ENCODE data around the gene PDE3B.
A peak's percentile ranks its signal among the peaks of the same experiment; 100 is the strongest.
"Not testable (repeated sequence)": the region's sequence is repeated elsewhere in the genome, so short reads cannot be mapped to it uniquely, and the experiment has no call there.

Gene PDE3B

GRCh38 chr11:14642453-14642852, 1.2 kb upstream of the PDE3B start:
- no peak for DNase-seq

GRCh38 chr11:14642873-14643696, 519 bp upstream of the PDE3B start:
- DNase-seq, result no peak

- DNase-seq, result no peak
Measured at GRCh38 chr11:14644226-14645014, 816 bp downstream of the PDE3B start.

GRCh38 chr11:14645015-14645912, 1.7 kb downstream of the PDE3B start:
- DNase-seq, result no peak

- peak; percentile 24 for DNase-seq
Measured at GRCh38 chr11:14645985-14646900, 2.6 kb downstream of the PDE3B start.

DNA sequence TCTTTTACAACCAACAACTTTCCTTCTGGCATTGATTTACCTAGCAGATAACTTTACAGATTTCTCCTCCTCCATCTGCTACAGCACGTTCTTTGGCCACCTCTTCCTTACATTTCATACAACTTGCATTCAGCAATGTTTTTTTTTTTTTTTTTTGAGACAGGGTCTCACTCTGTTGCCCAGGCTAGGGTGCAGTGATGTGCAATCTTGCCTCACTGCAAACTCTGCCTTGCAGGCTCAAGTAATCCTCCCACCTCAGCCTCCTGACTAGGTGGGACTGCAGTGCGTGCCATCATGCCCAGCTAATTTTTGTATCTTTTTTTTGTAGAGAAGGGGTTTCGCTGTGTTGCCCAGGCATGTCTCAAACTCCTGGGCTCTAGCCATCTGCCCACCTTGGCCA, 6.5 kb downstream of the PDE3B start:
- no peak for DNase-seq

GRCh38 chr11:14653090-14653489, 9.5 kb downstream of the PDE3B start:
- no peak for DNase-seq

GRCh38 chr11:14655435-14655834, 11.8 kb downstream of the PDE3B start:
- no peak for DNase-seq

DNA sequence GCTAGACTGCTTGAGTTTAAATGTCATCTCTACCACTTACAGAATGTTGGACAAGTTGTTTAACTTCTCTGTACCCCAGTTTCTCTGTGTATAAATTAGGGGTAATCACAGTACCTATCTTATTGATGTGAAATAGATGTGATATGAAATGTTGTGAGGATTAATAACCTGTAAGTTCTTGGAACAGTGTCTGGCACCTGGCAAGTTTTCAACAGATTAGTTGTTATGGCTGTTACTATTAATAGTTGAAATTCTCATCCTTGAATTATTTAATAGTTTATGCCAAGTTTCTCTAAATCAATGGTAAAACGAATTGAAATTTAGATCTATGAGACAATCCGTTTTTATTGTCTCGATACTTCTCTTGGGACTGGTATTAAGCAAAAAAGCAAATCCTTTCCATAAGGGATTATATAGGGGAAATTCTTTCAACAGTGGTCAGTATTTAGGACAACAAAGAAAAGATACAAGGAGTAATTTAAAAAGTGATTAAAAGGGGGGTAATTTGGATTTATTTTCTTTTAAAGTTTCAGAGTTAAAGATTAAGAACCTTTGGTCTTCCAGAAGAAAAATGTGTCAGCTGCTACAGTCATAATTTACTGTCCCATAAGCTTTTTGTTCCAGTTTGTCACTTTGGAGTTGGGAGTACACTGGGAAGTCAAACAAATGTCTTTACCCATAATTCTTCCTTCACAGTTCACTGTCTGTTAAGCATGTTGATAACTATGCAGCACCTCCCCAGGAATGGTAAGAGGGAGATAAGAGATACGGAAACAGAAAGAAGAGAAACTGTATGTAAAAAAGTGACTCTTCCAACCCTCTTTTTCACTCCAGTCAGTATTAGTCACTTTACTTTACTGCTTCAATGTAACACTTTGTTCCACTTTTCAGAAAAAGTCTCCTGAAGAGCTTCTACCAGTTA, 13.2 kb downstream of the PDE3B start:
- no peak for DNase-seq

GRCh38 chr11:14657841-14658240, 14.2 kb downstream of the PDE3B start:
- no peak for DNase-seq

DNA sequence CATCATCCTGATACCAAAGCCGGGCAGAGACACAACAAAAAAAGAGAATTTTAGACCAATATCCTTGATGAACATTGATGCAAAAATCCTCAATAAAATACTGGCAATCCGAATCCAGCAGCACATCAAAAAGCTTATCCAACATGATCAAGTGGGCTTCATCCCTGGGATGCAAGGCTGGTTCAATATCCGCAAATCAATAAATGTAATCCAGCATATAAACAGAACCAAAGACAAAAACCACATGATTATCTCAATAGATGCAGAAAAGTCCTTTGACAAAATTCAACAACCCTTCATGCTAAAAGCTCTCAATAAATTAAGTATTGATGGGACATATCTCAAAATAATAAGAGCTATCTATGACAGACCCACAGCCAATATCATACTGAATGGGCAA, 21.3 kb downstream of the PDE3B start:
- DNase-seq, result not testable (repeated sequence)

DNA sequence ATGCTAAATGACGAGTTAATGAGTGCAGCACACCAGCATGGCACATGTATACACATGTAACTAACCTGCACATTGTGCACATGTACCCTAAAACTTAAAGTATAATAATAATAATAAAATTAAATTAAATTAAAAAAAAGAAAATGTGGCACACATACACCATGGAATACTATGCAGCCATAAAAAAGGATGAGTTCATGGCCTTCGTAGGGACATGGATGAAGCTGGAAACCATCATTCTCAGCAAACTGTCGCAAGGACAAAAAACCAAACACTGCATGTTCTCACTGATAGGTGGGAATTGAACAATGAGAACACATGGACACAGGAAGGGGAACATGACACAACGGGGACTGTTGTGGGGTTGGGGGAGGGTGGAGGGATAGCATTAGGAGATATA, 23.7 kb downstream of the PDE3B start:
- not testable (repeated sequence) for DNase-seq

GRCh38 chr11:14668731-14669301, 25.2 kb downstream of the PDE3B start:
- DNase-seq, result no peak

DNA sequence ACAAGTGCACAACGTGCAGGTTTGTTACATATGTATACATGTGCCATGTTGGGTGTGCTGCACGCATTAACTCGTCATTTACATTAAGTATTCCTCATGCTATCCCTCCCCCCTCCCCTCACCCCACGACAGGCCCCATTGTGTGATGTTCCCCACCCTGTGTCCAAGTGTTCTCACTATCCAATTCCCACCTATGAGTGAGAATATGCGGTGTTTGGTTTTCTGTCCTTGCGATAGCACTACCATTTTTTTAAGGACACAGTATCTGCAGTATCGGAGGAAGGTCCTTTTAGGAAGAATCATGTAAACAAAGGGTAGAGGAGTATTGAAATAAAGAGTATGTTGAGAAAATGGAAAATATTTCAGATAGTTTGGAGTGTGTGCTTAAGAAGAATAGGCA, 25.9 kb downstream of the PDE3B start:
- no peak for DNase-seq

DNA sequence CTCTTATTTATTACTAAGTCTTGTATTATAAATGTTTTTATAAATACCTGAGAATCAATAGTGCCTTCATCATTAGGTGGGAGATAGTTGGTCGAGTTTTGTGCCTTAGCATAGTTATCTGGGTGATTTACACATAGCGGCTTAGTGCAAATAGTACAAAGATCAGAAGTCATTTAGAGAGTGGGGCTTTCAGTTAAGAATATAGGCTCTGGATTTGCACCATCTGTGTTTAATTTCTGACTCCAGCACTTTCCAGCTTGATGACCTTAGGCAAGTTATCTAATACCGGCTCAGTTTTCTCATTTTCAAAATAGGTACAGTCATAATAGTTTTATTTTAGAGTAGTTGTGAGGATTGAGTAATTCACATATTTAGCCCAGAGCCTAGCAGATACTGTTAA, 26.4 kb downstream of the PDE3B start:
- no peak for DNase-seq

DNA sequence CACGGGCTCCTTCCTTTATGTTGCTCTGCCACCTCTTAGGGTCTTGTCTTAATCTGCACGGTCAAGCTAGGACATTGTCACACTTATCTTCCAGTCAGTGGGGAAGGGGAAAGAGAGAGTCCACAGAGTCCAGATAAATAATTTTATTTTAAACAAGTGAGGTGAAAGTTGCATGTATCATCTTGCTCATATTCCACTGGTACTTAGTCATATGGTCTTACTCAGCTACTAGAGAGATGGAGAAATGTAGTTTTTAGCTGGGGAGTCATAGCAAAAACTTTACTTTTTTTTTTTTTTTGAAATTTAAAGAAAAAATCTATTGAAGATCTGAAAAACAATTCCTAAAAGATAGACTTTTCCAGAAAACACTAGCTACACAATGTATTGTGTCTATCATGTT, 29.0 kb downstream of the PDE3B start:
- no peak for DNase-seq

- no peak for DNase-seq
Measured at GRCh38 chr11:14673421-14673820, 29.8 kb downstream of the PDE3B start.

DNA sequence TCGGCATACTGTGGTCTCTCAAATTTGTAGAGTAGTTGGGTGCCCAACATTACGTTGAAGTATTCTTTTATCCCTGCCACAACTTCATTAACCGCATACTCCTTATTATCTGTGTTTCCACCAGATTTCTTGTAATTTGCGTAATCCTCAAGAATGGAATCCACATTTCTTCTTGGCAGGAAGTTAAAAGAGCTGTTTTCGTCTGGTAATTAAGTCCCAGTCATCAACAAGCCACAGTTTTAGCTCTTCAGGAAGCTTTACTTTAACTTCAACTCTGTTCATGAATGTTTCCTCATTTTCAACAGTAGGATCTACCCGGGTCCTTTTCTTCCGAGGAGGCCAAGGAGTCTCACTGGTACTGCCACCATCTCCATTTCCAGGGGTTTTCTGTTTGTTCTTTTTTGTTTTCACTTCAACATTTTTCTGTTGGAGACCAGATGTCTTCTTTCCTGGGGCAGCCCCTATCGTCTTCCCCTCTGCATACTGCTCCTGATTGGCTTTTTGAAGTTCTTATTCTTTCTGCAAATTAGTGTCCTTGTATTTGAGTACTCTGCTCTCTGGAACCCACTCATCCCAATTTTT, 30.3 kb downstream of the PDE3B start:
- no peak for DNase-seq

GRCh38 chr11:14676068-14676467, 32.5 kb downstream of the PDE3B start:
- no peak for DNase-seq

DNA sequence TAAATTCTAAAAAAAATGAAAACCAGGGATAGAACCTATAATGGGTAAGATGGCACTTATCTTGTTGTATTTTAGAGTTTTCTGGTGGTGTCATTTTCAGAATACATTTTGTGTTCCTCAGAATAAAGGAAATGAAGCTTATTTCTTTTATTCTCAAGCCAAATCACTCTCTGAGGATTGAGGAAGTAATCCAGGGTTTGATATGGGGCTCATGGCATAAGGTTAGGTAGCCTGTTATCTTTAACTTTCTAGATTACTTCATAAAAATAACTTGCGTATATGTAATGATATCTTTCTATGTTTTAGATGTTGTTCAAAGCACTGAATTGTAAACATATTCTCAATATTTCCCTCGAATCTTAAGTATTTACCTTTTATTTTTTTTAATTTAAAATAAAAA, 33.5 kb downstream of the PDE3B start:
- DNase-seq, result no peak

Data from SIG-M5 (cell line).